Activated T-cell treated with anti-CD3 and anti-CD28 coated beads, Interleukin-2, amount 50 U/mL, for 48 hours (primary cell): ENCODE measurements around the gene TRAF3IP3.

Source experiments
- DNase-seq, 2 experiments: peaks; one replicate each; pipeline ENCODE4 v3.0.0-alpha.2; 2020

TRAF3IP3 gene

DNA sequence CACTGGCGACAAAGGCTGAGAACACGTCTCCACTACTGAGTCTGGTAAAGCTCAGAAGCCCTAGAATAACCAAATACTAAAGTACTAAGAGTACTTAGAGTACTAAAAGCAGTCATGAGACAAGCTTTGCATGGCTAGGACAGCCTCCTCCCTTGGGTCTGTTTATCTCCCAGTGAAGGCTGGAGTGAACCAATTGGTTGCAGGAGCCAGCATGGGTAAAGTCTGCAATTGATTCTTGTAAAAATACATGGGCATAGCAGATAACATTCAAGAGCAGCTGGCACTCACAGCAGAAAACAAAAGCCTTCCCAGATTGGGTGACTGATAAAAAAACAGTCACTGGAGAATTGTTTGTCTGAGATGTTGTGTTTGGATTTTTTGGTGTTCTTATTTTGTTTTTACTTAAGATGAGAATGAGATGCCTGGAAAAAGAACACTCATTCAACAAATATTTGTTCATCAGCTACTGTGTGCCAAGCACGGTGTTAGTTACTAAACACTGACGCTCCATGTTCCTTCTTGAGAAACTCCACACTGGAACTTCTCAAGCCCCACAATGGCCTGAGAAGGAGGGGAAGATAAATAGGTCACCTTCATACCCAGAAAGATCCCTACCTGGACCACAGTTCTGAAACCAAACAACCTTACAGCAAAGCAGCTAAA is 46.4 kb downstream of the TRAF3IP3 start:
- no peak for DNase-seq

DNA sequence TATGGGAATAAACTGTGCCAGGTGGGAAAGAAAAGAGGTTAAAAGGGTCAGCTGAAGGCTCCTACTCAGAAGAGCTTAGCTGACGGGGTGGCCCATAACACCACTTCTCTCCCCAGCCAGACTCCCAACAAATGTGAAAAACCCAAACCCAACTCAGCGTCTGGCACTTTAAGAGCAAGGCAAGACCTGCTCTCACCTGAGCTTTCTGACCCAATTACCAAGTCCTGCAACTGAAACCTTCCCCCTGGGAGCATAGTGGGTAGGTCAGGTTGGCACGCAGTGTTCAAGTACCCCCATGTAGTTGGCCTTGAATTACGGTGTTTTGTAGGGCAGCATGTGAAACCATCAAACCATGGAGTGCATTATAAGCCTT is 46.9 kb downstream of the TRAF3IP3 start:
- DNase-seq, result no peak

DNA sequence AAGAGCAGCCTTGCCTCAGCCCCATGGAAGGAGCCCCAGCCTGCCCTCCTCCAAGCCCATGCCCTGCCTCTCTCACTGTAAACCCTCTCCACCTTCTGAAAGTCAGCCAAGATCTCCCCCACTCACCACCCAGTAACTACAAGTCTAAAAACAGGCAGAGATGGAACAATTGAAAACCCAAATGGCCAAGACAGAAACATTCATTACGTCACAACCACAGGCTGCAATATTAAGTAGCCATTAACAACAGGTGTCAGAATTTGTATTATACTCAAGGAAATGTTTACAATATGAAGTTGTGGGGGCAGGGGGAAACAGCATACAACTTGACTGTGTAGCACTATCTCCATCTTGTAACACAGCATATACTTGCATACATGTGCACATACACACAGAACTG is 47.7 kb downstream of the TRAF3IP3 start:
- no peak for DNase-seq

DNA sequence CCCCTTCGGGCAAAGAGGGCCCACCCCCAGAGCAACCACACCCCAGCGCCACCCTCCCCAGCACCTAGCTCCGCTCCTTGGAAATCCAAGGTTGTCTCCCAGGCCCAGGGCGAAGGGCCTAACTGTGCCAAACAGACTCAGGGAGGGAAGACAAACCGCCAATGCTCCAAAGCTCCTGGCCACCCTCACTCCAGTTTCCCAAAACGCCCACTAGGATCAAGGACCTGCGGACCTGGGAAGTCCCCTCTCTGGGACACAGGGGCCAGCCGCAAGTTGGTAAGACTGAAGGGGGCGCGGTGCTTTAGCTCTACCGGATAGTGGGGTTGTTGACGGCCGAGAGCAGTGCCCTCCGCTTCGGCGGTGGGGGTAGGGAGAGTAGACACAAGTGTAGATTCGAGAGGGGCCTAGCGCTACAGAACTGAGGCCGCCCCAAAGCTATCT is 49.5 kb downstream of the TRAF3IP3 start:
- DNase-seq, result no peak

DNA sequence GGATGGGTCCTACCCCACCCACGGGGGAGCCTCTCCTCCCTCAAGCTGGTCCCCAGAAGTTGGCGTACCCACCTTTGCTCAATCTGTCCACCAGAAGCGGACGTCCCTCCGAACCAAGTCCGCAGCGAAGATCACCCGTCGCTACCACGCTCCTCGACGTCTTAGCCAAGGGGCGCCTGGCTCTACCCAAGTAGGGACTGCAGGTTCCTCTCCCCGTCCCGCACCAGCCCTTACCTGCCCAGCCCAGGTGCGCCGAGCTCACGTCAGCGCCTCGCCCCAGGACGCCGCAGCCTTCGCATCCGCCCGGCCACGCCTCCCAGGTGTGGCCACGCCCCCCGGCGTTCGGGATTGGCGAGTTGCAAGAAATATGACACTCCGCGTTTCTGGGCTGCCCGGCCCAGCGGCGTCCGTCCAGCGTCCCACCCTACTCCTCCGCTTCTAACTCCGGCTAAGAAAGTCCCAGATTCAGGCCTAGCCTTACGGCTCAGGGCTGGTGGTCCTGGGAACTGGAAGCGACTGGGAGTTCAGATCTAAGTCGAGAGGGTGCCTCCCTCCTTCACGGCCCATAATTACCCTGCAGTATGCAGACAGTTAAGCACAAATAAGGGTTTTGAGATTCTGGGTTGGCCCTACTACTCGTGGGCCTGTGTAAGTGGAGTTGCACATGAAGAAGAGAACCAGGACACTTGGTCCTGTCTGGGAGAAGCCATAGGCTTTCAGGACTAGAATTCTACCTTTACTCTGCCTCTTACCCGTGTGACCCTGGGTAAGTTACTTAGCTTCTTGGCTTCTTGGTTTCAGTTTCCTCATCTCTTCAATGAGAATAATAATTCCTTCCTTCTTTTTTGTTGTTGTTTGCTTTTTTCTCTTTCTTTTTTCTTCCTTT is 50.3 kb downstream of the TRAF3IP3 start, which contains the start of gene IRF6:
TSS of gene IRF6 (minus strand) at position 268 of the 886 bp plus-strand sequence. CDS start 4,729 bp downstream, outside the sequence.
- peak; percentile 83 for DNase-seq

DNA sequence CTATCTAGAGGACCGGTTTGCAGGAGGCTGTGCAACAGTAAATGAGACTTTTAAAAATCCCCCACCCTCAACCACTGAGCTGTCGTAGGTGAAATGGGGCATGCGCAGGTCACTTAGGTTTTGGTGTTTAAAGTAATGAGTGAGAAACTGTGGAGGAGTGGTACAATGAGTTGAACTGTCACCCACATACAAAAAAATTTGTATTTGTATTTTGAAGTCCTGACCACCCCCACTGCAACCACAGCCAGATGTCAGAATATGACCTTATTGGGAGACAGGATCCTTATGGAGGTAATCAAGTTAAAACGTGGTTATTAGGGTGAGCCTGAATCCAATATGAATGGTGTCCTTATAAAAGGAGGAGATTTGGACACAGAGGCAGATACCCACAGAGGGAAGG is 51.7 kb downstream of the TRAF3IP3 start:
- no peak for DNase-seq

DNA sequence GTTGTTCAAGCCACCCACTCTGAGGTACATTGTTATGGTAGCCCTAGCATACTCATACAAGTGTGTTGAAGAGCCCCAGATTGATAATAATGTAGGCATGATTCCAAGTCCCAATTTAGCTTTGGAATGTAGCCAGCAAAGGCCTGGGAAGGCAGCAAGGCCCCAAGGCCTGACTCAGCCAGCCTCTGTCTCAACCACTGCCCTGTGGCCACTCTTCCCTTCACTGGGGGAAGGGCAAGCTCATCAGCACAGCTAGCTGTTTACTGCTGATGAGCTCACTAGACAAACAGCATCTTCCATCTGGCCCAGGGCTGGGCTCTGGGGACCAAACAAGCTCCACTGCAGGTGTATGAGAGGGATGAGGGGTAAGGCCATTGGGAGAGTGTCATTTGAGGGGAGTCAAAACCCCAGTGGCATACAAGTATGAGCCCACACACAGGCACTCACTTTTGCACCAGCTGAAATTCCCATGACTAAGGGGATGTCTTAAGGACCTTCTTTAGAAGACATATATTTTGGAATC is 52.3 kb downstream of the TRAF3IP3 start:
- DNase-seq, result no peak

DNA sequence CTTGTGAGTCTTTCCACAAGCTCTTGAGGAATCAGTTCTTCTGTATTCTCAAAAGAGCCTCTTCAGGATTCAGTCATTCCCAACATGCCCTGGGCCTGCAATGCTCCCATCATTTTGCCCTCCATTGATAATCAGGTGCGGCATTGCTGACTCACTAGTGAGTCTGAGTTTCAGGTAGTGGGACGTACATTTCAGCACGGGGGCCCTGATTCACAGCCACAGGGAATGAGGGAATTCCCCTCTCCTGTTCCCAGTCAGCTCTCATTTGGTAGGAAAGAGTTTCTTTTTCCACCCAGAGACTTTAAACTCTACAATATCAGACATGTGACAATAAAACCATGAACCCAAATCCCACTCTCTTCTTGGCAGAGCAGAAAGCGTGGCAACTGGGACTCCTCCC is 53.8 kb downstream of the TRAF3IP3 start:
- no peak for DNase-seq

DNA sequence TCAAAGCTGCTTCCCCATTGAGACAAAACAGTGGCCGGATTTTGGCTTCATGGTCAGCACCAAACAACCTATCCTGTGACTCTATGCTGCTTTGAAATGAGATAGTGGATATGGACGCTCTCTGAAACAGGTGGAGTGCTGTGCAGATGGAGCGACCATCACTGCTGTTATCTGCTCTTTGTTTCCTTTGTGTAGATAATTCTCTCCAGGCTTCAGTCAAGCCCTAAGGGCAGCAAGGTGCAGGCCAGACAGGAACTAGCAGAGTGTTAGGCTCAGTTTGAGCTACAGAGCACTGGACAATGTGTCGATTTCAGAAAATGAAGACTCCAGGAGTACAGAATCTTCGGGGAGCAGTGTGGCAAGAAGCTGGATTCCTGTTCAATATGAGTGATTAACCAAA is 54.9 kb downstream of the TRAF3IP3 start:
- no peak for DNase-seq

DNA sequence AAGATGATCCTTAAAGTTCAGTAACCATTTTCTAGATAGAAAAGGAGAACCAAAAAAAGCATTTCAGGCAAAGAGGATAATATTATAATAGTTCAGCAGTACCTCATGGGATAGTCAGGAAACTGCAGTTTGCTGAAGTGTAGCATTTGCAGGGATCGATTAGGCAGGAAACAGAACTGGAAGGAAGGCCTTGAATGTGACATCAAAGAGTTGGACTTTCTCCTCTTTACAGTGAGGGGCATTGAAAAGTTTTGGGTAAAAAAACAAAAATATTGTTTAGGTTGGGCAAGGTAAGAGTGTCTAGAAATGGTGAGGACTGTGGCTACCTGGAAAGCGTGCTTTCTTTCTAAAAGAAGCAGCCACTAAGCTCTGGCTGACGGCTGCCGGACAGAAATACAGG is 58.0 kb downstream of the TRAF3IP3 start:
- DNase-seq, result no peak

DNA sequence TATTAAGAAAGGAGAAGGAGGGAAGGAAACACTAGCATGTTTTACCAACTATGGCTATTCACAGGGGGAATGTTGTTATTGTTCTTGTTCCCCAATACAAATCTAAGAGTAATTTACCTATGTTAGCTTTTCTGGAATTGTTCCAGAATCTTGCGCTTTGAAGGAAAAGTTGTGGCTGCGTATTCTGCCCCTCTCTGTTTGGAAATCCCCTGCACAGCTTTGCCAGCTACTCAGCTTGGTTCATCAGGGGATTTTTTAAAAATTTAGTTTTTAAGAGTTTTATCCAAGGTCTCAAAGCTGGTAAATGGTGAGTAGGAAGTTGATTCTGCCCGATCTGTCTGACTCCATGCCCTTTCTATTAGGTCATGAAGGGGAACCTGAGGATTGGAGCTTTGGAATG is 59.6 kb downstream of the TRAF3IP3 start:
- DNase-seq, result no peak

DNA sequence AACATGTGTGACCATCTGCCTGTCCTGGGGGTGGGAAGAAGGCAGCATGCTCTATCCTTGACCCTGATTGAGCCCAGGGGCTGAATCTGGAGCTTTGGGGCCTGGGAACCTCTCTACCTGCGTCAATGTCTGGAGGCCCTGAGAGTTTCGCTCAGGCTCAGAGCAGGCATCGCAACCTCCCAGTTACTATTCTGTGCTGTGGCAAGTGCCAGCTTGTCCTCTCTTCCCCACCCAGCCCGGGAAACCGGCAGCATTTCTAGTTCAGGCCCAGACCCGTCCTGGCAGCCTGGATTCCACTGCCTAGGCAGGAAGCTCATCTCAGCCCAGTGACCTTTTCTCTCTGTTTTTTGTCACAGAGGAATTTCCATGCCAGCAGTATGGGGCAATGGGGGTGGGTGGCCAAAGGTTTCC is 60.1 kb downstream of the TRAF3IP3 start:
- no peak for DNase-seq

DNA sequence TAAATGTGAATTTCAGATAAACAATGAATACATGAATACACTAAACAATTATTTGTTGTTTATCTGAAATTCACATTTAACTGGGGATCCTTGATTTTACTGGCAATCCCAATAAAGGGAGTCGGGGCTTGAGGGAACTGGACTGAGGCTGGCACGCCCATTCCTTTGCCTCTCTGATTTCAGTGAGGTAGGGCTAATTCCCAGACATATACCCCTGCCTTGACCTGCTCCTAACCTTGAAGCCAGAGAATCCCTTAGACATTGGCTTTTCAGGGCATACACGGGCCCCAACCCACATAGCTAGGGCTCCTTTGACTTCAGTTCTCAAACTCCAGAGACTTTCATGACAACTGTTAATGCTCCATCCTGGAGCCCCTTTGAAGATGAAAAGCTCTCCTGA is 61.1 kb downstream of the TRAF3IP3 start:
- DNase-seq, result no peak

DNA sequence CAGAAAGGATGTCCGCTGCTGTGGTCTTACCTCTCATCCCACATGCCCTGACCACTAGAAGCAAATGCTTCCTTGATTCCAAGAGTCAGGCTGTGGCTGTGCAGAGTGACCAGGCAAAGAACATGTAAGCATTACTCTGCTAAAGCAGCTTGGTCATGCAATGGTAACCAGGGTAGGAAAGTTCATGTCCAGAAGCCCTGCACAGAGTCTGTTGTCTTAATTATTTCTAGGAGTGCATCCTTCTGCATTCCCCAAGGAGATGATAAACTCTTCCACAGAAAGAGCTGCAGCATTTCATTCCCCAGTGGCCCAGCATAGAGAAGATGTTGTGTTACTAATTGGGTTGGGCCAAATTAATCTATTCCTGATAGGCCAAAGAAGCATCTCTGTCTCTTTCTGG is 61.8 kb downstream of the TRAF3IP3 start:
- no peak for DNase-seq

DNA sequence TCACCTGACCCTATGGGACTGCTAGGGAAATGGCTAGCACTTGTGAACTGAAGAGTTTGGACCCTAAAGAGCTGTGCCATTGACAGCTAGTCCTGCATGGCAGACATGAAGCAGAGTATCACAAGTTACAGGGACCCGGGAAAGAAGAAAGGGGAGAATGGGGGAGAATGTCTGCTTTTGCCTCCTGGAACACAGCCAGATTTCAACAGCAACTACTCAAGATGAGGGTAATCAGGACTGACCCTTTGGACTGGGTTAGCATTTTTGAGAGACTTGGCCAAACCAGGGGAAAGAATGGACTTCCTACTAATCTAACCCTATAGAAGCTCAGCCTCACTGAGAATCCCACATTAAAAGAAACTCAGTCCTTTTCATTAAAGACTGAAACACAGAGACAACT is 63.2 kb downstream of the TRAF3IP3 start:
- DNase-seq, result no peak

DNA sequence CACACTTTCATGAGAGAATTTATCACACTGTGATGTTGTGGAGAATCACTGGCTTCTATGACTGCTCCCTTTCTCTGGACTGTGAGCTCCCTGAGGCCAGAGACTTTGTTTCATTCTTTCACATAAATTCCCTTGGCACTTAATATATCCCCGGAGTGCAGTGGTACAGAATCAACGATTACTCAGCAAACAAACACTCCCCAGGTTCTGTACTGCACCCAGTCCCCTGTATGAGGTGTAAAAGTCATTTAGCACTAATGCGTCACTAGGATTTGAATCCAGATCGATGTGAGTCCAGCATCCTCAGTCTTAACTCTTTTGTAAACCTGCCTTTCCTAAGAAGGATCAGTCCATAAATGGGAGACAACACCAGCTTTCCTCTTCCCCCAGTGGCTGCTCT is 65.1 kb downstream of the TRAF3IP3 start:
- no peak for DNase-seq

DNA sequence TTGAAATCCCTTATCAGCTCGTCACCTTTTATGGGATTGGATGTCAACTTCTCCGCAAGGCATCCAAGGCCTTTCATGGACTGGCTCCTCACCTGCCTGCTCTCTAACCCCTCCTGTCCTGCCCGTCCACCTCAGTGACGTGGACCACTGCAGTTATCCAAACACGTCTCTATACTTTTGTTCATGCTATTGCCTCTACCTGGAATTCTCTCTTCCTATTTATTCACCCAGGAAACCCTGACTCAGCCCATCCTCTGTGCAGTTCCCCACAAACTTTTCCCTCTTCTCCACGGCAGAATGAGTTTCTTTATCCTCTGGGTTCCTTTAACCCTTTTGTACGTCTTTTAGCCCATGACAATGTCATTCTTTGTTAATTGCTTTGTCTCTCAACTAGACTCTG is 66.9 kb downstream of the TRAF3IP3 start:
- DNase-seq, result no peak

DNA sequence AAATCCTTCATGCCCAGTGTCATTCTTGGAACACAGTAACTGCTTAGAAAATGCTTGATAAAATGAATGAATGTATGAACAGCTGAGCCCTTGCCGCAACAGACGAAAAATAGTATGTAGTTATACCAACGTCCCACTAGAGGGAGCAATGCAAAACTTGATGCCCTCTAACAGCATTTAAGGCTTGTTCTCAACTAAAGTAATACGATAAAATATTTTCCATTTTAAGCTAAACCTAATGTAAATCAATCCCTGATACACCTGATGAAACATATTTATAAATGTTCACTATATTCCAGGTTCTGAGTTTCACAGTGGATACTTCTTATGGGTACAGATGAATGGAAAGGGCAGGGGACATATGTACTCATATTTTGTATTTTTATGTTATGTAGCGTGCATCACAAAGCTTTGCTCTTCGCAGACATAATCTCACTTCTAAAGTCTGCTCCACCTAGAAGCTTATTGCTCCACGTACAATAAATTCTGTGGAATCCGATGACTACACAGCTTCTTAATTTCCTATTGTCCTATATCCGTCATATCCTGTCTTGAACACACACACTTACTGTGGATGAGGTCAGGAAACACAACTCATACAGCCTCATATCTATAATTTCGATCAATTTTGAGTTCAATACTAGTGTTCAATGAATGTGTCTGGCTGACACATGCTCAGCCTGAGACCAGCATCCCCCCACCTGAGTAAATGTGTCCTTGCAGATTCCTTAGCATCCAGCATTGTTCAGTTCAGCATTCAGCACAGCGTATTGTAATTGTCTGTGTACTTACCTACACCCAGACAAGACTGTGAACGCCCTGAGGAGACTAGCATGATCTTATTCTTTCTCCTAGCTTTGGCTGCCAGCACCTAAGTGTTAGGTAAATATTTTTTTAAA is 67.5 kb downstream of the TRAF3IP3 start:
- DNase-seq, result no peak

DNA sequence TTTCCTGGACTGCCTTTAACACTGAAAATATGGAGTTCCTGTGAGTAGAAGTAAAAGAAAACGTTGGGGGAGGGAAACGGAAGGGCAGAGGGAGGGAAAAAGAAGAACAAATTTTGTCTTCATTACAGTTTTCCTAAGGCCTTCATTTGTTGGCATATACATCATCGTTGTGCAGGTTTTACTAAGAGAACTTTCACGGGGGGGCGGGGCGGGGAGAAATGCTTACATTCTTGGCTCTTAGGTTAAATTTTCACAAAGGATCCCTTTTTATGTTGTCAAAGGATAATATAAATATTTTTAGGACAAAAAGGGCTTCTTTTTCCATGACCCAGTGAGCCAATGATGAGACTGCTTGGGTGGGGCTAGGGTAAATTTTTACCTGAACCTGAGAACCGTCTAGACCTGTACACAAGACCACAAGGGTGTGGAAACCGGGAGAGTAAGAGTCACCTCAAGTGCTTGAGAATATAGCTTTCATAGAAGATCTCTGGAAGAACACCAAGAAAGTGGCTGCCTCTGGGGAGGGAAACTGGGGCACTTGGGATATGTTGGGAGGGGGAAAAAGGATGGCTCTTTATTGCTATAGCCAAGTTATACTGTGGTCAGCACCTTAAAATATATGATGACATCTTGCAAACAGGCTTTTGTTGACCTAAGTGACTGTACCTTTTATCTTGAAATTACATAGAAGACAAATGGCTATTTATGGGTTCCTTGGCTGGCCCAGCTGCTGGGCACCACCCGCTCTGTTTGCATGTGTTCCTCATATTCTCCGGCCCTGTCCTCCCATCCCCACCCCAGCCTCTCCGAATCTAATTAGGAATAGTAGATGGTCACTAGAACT is 70.0 kb downstream of the TRAF3IP3 start:
- DNase-seq, result no peak

DNA sequence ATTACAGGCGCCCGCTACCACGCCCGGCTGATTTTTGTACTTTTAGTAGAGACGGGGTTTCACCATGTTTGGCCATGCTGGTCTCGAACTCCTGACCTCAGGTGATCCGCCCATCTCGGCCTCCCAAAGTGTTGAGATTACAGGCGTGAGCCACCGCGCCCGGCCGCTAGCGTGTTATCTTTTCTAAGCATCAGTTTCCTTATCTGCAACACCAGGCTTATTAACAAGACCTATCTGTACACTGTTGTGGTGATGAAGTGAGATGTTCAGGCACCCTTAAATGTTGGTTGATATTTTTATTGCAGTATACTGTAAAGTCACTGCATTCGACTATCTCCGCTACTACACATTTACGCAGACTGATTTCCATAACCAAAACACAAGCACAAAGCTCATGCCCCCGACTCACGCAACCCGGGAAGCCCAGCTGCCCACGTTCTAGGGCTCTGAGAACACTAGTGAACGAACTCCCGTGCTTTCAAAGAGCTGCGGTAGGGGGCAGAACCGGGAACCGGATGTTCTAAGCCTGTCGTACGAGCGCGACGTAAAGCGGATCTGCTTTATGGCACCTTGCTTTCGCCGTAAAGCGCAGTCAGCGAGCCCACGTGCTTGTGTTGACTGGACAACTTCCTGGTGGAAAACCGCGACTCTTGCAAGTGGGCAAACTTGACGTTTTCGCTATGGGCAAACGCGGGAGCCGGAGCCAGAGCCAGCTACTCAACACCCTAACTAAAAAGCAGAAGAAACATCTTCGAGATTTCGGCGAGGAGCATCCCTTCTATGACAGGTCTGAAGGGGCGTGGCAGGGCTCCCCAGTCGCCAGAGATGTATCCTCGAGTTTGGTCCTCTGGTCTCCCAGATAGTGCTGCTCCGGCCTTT is 71.8 kb downstream of the TRAF3IP3 start, which contains the start of gene UTP25:
TSS of gene UTP25 (plus strand) at position 589 of the 879 bp plus-strand sequence. CDS start at position 681, 92 bp downstream.
- DNase-seq, result peak; percentile 97 to 98

DNA sequence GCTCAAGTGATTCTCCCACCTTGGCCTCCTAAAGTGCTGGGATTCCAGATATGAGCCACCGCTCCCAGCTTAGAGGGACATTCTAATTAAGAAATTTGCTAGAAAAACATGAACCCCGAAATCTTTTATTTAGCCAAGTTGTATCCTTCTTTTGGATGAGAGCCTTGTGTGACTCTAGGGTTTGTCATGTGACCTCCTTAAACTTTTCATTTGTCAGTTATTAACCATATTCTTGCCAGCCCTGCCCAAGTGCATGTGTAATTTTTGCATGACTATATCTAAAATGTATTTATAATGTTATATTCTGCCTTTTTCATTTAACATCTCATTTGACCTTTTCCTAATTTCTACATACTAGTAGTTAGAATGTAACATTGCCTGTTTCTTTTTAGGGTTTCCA is 73.9 kb downstream of the TRAF3IP3 start:
- no peak for DNase-seq
